Measurements from ENCODE around the gene INO80. TPM values are rescaled to one million over a fixed set of nuclear protein-coding genes. Genes with fewer than 3 reads are reported as not detected.
A peak's percentile ranks its signal among the peaks of the same experiment; 100 is the strongest.

INO80 gene
- total RNA-seq, 6 donors from 2014 or later, result 22.8 to 92.2 (median 43.9) TPM

DNA sequence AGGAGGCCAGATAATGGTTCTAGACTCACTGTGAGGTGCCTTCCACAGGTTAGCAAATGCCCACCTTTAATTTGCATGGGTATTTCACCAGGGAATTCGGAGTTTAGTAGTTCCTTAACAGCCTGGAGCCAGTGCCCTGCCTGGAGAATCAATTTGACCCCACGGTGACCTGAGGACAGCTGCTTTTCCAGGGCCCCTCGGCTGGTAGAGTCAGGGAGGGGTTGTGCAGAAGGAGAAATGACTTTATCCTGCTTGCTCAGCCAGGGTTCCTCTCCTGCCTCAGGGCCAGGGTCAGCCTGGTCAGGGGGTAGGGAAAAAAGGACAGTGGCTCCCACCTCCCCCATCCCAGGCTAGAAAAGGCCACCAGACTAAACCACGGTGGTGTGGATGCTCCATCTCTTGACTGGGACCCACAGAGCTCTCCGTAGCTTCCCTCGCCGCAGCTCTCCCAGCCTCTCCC lies 175.0 kb downstream of the INO80 start:
- TF ChIP-seq EP300 (IDR thresholded peaks at IDR 0.05), result no peak
- TF ChIP-seq POLR2A (IDR thresholded peaks at IDR 0.05), result no peak
- TF ChIP-seq, protein P1, sequence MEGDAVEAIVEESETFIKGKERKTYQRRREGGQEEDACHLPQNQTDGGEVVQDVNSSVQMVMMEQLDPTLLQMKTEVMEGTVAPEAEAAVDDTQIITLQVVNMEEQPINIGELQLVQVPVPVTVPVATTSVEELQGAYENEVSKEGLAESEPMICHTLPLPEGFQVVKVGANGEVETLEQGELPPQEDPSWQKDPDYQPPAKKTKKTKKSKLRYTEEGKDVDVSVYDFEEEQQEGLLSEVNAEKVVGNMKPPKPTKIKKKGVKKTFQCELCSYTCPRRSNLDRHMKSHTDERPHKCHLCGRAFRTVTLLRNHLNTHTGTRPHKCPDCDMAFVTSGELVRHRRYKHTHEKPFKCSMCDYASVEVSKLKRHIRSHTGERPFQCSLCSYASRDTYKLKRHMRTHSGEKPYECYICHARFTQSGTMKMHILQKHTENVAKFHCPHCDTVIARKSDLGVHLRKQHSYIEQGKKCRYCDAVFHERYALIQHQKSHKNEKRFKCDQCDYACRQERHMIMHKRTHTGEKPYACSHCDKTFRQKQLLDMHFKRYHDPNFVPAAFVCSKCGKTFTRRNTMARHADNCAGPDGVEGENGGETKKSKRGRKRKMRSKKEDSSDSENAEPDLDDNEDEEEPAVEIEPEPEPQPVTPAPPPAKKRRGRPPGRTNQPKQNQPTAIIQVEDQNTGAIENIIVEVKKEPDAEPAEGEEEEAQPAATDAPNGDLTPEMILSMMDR (IDR thresholded peaks at IDR 0.05), result no peak
- no peak for TF ChIP-seq POLR2AphosphoS5 (IDR thresholded peaks at IDR 0.05)
- peaks cover 55 to 65% (median 60%) of the 10 kb centered on the region in 4 donors for H3K4me1 ChIP-seq
- no peaks in the 10 kb centered on the region for H3K9me3 ChIP-seq
- 15% methylated on average over 4 to 7 of the region's 7 CpGs for WGBS, 2 donors
- no peak for ATAC-seq (ENCODE audit: low FRiP score in 2 of 2)
- peak overlapping the region; percentile 89 to 93 (median 91) for H3K27ac ChIP-seq
- peaks cover 0 to 18% (median 0%) of the 10 kb centered on the region in 4 donors for H3K36me3 ChIP-seq
- H3K4me3 ChIP-seq, result peak overlapping the region in 3 of 4 donors; percentile 46 to 69 (median 64)
- no peak for DNase-seq
- H3K27me3 ChIP-seq, result no peaks in the 10 kb centered on the region

DNA sequence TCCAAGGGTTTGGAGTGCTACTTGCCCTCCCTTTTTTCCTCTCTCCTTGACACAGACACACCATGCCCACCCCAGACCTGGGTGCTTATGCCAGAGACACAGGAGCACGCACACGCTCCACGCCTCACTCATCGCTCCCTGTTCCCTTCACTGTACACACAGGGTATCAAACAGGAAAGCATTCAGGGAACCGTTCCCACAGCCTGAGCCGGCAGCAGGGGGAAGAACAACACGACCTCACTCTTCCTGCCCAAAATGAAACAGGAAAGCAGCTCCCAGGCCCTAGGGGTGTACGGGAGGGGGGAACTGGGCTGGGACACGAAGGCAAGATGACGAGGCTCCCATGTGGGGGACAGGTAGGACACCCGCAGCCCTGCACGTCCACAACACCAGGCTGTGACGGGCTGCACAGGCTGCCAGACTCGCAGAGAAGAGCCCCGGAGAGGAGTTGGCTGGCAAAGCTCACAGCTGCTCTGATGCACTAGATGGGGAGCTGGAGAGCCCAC lies 175.7 kb downstream of the INO80 start:
- Histone ChIP-seq H3K27ac (peak overlapping the region; percentile 89 to 93 (median 91)), H3K4me1 (peaks cover 57 to 67% (median 60%) of the 10 kb centered on the region in 4 donors), H3K4me3 (peak overlapping the region in 2 of 4 donors; percentile 64 to 69), H3K9me3 (no peaks in the 10 kb centered on the region), H3K27me3 (no peaks in the 10 kb centered on the region), H3K36me3 (peaks cover 0 to 24% (median 0%) of the 10 kb centered on the region in 4 donors)
- ATAC-seq (ENCODE audit: low FRiP score in 2 of 2) (no peak), DNase-seq (no peak)
- TF ChIP-seq EP300 (IDR thresholded peaks at IDR 0.05) (no peak), POLR2A (IDR thresholded peaks at IDR 0.05) (no peak), POLR2AphosphoS5 (IDR thresholded peaks at IDR 0.05) (peak; percentile 66 to 69)
- TF ChIP-seq, protein P1 (IDR thresholded peaks at IDR 0.05), result no peak
- 37 to 62% methylated on average over 14 to 15 of the region's 15 CpGs for WGBS, 2 donors

DNA sequence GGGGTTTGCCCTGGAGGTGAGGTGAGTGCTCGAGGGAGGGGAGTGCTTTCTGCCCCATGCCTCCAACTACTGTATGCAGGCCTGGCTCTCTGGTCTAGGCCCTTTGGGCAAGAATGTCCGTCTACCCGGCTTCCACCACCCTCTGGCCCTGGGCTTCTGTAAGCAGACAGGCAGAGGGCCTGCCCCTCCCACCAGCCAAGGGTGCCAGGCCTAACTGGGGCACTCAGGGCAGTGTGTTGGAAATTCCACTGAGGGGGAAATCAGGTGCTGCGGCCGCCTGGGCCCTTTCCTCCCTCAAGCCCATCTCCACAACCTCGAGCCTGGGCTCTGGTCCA lies 177.6 kb downstream of the INO80 start:
- peaks cover 0 to 34% (median 2%) of the 10 kb centered on the region in 4 donors for H3K36me3 ChIP-seq
- ATAC-seq (ENCODE audit: low FRiP score in 2 of 2) (no peak), DNase-seq (no peak)
- no peaks in the 10 kb centered on the region for H3K9me3 ChIP-seq
- H3K4me1 ChIP-seq, result peaks cover 60 to 75% (median 66%) of the 10 kb centered on the region in 4 donors
- TF ChIP-seq, protein P1 (IDR thresholded peaks at IDR 0.05), result no peak
- TF ChIP-seq EP300 (IDR thresholded peaks at IDR 0.05) (no peak), POLR2A (IDR thresholded peaks at IDR 0.05) (no peak), POLR2AphosphoS5 (IDR thresholded peaks at IDR 0.05) (no peak)
- WGBS, 2 donors, result 79 to 90% methylated on average over 4 to 6 of the region's 6 CpGs
- H3K4me3 ChIP-seq, result no peak overlapping the region
- H3K27ac ChIP-seq, result peak overlapping the region in 3 of 4 donors; percentile 19 to 93 (median 59)
- no peaks in the 10 kb centered on the region for H3K27me3 ChIP-seq

DNA sequence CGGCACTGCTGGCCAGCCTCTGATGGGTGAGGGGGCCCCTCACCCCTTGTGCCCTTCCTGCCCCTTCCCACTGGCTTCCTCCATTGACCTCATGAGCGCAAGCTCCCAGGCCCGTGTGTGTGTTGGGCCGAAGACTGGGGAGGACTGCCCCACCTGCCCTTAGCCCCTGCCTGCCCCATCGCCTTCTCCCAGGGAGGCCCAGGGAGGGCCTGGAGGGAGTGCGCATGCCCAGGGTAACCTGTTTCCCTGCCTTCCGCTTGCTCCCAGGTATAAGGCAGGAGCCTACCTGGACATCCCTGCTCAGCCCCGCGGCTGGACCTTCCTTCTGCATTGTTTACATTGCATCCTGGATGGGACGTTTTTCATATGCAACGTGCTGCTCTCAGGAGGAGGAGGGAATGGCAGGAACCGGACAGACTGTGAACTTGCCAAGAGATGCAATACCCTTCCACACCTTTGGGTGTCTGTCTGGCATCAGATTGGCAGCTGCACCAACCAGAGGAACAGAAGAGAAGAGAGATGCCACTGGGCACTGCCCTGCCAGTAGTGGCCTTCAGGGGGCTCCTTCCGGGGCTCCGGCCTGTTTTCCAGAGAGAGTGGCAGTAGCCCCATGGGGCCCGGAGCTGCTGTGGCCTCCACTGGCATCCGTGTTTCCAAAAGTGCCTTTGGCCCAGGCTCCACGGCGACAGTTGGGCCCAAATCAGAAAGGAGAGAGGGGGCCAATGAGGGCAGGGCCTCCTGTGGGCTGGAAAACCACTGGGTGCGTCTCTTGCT lies 178.1 kb downstream of the INO80 start:
- peak overlapping the region; percentile 19 to 93 (median 52) for H3K27ac ChIP-seq
- peaks cover 60 to 74% (median 66%) of the 10 kb centered on the region in 4 donors for H3K4me1 ChIP-seq
- peak overlapping the region in 1 of 4 donors; percentile 21 for H3K4me3 ChIP-seq
- TF ChIP-seq POLR2A (IDR thresholded peaks at IDR 0.05), result no peak
- TF ChIP-seq, protein P1 (IDR thresholded peaks at IDR 0.05), result peak in 4 of 6 experiments; percentile 33 to 51 (median 44)
- ATAC-seq (ENCODE audit: low FRiP score in 2 of 2) (no peak), DNase-seq (no peak)
- no peaks in the 10 kb centered on the region for H3K27me3 ChIP-seq
- H3K36me3 ChIP-seq, result peaks cover 0 to 34% (median 2%) of the 10 kb centered on the region in 4 donors
- WGBS, 2 donors, result 61% methylated on average over 18 of the region's 19 CpGs; no CpG with 5 or more reads in 1 of the 2 donors
- H3K9me3 ChIP-seq, result no peaks in the 10 kb centered on the region

Measured in upper lobe of left lung (tissue), 6 donors.